GM12865 (cell line): ENCODE measurements around the gene ZHX3.

Source experiments
- DNase-seq: peaks from one replicate; pipeline ENCODE4 v3.0.0; 2010; ENCODE audit warnings: low read depth
- H3K4me3 ChIP-seq: 2 replicates; pipeline ENCODE4 v1.5.1; 2011; ENCODE audit warnings: mild to moderate bottlenecking, low read depth, low read length, control low read depth
- TF ChIP-seq, protein P1 (sequence below): IDR thresholded peaks from 2 replicates; pipeline ENCODE4 v1.5.1; 2011; ENCODE audit warnings: low read length, control low read depth, low read depth, inconsistent platforms; ENCODE audit not compliant: insufficient read depth; ENCODE audit errors: missing control alignments

The ZHX3 gene

DNA sequence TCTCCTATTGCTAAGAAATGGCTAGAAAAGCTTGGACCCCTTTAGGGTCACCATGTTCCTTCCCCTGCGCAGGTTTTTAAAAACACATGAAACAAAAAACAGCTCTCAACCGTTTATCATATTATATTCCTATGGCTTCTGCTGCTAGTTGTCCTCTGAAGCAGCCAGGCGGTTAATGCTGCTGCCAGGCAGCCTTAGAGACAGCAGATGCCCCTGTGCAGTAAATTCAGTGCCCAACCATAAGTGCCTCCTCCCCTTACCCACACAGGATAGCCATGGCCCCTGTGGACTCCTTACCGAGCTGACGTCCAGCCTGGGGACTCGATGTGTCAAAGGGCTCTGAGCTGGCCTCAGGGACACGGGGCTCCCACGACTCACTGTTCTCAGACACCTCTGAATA is 115.8 kb downstream of the ZHX3 start:
- no peak overlapping the region for H3K4me3 ChIP-seq
- no peak for DNase-seq
- TF ChIP-seq, protein P1, sequence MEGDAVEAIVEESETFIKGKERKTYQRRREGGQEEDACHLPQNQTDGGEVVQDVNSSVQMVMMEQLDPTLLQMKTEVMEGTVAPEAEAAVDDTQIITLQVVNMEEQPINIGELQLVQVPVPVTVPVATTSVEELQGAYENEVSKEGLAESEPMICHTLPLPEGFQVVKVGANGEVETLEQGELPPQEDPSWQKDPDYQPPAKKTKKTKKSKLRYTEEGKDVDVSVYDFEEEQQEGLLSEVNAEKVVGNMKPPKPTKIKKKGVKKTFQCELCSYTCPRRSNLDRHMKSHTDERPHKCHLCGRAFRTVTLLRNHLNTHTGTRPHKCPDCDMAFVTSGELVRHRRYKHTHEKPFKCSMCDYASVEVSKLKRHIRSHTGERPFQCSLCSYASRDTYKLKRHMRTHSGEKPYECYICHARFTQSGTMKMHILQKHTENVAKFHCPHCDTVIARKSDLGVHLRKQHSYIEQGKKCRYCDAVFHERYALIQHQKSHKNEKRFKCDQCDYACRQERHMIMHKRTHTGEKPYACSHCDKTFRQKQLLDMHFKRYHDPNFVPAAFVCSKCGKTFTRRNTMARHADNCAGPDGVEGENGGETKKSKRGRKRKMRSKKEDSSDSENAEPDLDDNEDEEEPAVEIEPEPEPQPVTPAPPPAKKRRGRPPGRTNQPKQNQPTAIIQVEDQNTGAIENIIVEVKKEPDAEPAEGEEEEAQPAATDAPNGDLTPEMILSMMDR = no peak

DNA sequence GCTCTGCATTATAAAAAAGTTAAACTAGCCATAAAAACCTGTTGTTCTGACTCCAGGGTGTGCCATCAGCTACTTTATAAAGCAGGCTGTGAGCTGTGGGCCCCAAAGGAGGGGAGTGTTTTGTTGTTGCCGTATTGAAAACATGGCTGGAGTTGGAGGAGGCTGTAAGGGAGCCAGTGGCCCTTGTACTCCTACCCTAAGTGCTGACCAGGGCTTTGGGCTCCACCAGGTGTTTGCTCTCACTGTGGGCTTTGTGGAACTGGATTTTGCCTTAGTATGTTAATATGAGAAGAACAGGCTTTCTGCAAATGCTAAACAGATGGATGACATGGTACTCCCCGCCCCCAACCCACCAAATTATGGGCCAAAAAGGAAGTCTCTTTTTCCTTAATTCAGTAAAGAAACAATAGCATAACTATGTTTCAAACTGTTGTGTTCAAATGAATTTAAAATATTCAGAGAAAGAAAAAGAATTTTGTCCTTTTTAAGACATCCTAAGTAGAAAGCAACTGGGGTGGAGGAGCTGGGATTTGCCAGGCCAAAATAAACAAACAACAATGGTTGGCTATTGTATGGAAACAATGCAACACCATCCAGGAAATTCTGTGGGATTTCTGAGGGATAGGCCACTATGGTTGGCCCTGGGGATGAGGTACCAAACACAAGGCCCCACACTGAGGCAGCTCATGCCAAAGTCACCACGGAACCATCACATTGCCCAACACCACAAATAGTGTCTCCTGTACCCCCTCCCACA is 116.9 kb downstream of the ZHX3 start:
- no peak for DNase-seq
- TF ChIP-seq, protein P1 = no peak
- no peak overlapping the region for H3K4me3 ChIP-seq

- no peak for DNase-seq
- no peak overlapping the region for H3K4me3 ChIP-seq
- TF ChIP-seq, protein P1 = no peak
These were observed 119.1 kb downstream of the ZHX3 start for GRCh38 chr20:41198443-41198842.

DNA sequence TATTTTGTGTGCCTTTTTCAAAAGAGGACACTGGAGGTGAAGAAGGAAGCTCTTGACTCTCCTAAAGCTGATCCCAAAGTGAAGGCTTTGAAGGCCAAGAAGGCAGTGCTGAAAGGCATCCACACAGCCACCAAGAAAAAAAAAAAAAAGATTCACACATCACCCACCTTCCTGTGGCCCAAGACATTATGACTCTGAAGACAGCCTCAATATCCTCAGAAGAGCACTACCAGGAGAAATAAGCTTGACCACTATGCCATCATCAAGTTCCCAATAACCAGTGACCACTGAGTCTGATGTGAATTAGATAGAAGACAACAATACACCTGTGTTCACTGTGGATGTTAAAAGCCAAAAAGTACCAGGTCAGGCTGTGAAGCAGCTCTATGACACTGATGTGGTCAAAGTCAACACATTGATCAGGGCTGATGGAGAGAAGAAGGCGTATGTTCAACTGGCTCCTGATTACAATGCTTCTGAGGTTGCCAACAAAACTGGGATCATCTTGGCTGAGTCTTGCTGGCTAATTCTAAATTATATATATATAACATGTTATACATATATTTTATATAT is 120.8 kb downstream of the ZHX3 start:
- no peak for DNase-seq
- H3K4me3 ChIP-seq = no peak overlapping the region
- TF ChIP-seq, protein P1 = no peak

DNA sequence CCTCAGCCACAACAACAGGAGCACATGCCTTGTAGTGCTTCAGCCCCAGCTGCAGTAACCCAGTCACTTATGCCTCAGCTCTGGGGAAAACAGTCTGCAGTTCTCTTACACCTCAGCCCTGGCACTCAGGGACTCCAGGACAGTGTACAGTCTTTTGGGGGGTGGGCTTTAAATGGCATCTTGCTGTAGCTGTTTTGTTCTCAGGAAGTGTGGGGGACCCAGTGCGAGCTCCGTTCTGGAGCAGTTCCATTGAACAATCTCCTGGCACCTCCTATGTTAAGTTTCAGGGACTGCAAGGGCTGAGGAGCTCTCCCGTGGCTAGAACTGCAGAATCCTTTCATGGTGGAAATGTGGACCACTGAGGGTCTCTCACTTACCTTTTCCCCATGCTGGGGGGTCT is 125.0 kb downstream of the ZHX3 start:
- DNase-seq = no peak
- H3K4me3 ChIP-seq = no peak overlapping the region
- TF ChIP-seq, protein P1 = no peak

GRCh38 chr20:41191562-41192500 is 125.7 kb downstream of the ZHX3 start:
- no peak overlapping the region for H3K4me3 ChIP-seq
- TF ChIP-seq, protein P1 = no peak
- no peak for DNase-seq
